CD4-positive, alpha-beta T cell treated with Interferon gamma for 1 hour (primary cell): ENCODE results near the gene KCNAB2.
"Not testable (repeated sequence)": the region's sequence is repeated elsewhere in the genome, so short reads cannot be mapped to it uniquely, and the experiment has no call there.

Experiments used
- DNase-seq: peaks from one replicate; pipeline ENCODE4 v3.0.0-alpha.2; 2020

KCNAB2 gene

DNA sequence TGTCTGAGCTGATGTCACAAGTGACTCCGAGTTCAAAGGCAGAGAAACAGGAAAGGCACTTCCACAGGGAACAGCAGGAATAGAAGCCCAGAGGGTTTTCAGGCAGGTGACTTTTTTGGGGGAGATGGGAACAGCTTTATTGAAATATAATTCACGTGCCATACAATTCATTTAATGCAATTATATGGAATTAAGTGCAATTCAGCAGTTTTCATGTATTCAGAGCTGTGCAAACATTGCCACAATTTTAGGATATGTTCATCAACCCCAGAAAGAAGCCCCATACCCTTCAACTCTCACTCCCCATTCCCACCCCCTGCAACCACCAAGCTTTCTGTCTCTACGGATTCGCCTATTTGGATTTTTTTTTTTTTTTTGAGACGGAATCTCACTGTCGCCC is 17.0 kb downstream of the KCNAB2 start:
- no peak for DNase-seq

GRCh38 chr1:6063532-6064053 is 17.9 kb downstream of the KCNAB2 start:
- not testable (repeated sequence) for DNase-seq

GRCh38 chr1:6065093-6065858 is 19.6 kb downstream of the KCNAB2 start:
- DNase-seq = no peak

DNA sequence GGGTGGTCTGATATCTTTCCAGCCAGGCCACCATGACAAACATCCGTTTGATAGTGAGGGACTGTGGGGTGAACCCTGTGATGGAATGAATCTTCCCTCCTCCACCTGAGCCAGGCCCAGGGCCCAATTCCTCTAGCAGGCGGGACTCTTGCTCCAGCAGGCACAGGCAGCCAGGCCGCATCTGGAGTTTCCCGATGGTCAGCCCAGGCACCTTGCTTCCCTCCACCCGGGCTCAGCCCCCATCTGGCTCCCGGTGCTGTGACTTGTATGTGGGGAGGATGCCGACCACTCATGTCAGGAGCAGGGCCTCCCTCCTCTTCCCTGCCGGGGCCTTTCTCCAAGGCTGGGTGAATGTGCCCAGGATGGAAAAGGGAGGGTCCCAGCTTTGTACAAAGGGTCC is 21.0 kb downstream of the KCNAB2 start:
- no peak for DNase-seq

DNA sequence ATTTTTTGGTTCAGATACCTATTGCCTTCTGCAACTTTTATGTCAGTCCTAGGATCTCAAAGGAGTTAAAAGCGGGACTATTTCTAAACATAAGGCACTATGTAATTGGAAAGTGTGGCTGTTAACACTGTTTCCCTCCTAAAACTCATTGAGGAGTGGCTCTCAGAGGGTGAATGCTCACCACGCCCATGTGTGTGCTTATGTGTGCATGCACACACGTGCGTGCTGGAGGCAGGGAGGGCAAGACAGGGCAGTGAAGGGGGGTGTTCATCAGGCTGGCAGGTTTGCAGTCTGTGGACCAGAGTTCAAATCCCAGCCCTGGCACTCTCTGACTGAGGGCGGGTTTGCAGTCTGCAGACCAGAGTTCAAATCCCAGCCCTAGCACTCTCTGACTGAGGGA is 22.4 kb downstream of the KCNAB2 start:
- DNase-seq = no peak

- DNase-seq = no peak
These were observed 23.2 kb downstream of the KCNAB2 start for GRCh38 chr1:6068932-6069331.

- DNase-seq = no peak
These were observed 23.9 kb downstream of the KCNAB2 start for GRCh38 chr1:6069573-6069972.

- DNase-seq = no peak
These were observed 24.8 kb downstream of the KCNAB2 start for GRCh38 chr1:6070450-6070974.

DNA sequence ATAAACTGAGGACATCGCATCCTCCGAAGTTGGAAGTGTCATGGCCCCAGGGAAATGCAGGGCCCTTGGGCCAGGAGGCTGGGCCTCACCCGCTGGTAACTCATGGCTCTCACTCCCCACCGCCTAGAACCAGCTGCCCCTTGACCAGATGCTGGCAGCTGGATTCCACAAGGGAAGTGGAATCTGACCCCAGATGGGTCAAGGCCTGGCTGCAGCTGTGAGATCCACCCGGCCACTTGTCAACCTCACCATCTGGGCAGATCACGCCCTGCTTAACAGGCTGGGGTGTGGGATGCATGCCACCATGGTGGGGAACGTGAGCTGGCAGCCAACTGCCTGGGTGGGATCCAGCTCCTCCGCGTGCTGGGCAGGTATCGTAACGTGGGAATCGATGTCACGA is 25.5 kb downstream of the KCNAB2 start:
- no peak for DNase-seq

- DNase-seq = no peak
These were observed 27.2 kb downstream of the KCNAB2 start for GRCh38 chr1:6072774-6073479.

DNA sequence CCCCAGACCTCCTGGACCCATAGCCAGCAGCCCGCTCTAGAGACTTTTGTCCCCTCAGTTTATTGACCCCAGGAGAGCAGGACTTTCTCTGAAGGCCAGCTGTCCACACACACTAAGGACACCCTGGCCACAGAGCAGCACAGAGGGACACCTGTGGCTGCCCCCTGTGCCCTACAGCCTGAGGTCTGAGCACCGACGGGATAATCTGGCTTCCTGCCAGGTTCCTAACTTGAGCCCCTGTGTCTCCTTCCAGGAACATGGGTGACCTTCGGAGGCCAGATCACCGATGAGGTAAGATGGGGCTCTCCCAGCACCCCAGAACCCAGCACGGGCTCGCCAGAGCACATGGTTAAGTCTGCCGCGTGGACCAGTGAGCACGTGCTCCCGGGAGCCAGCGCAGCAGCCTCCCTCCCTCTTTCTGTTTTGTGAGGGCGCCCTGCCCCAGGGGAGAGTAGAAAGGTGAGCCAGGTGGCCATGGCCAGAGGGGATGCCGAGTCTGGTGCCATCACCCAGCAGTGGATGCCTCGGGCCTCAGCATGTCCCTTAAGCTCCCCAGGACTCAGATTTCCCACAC is 27.9 kb downstream of the KCNAB2 start:
- DNase-seq = no peak

GRCh38 chr1:6074192-6074901 is 28.7 kb downstream of the KCNAB2 start:
- DNase-seq = no peak

- no peak for DNase-seq
These were observed 30.1 kb downstream of the KCNAB2 start for GRCh38 chr1:6075748-6076147.

DNA sequence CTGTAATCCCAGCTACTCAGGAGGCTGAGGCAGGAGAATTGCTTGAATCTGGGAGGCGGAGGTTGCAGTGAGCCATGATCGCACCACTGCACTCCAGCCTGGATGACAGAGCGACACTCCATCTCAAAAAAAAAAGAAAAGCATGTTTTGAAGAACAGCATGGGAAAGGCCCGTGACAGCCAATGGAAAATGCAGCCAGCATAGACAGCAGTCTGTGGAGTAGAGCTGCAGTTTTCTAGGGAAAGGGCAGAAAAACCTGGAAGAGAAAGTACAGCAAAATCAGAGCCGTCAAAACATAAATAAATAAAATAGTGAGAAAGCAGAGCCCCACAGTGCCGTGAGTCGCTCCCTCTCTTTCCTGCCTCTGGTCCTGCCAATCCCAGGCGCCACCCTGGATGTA is 31.4 kb downstream of the KCNAB2 start:
- DNase-seq = not testable (repeated sequence)

DNA sequence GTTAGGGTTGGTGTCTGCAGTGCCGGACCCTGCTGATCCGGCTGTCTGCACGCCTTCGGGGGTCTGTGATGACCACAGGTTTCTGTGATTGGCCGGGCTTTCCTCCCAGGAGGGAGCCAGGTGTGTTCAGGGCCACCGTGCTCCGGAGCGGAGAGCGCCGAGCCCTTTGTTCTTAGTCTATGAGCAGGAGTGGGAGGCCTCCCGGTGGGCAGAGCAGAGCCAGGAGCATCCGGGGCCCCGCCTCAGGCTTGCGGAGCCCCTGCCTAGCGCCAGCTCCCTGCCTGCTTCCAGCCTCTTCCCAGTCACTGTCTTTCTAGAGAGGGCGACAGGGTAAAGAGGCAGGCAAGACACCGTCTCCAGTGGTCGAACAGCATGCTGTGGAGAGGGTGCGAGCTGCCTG is 31.8 kb downstream of the KCNAB2 start:
- DNase-seq = no peak

DNA sequence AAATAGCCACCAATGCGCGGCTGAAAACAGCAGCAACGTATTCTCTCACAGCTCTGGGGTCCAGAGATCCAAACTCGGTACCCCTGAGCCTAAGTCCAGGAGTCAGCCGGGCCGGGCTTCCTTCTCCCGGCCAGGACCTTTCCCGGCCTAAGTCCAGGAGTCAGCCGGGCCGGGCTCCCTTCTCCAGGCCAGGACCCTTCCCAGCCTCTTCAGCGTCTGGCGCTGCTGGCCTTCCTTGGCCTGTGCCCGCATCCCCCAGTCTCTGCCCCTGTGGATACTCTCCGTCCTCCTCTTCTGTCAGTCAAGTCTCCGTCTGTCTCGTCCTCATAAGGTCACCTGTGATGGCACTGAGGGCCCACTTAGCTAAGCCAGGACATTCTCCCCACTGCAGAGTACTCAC is 32.2 kb downstream of the KCNAB2 start:
- no peak for DNase-seq

GRCh38 chr1:6080469-6080868 is 34.8 kb downstream of the KCNAB2 start:
- DNase-seq = no peak

DNA sequence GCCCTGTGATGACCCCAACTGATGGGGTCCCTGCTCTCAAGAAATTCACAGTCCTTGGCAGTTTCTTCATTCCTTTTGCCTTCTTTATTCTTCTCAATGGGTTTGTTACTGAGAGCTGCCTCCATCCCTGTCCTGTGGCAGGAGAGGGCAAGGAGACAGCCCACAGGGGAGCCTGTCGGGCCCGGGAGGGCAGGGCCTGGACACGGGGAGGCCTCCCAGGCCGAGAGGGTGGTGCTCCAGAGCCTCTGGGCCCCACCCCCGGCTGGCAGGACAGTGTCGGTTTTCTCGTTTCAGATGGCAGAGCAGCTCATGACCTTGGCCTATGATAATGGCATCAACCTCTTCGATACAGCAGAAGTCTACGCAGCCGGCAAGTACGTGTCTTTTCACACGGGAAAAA is 36.2 kb downstream of the KCNAB2 start:
- DNase-seq = no peak

DNA sequence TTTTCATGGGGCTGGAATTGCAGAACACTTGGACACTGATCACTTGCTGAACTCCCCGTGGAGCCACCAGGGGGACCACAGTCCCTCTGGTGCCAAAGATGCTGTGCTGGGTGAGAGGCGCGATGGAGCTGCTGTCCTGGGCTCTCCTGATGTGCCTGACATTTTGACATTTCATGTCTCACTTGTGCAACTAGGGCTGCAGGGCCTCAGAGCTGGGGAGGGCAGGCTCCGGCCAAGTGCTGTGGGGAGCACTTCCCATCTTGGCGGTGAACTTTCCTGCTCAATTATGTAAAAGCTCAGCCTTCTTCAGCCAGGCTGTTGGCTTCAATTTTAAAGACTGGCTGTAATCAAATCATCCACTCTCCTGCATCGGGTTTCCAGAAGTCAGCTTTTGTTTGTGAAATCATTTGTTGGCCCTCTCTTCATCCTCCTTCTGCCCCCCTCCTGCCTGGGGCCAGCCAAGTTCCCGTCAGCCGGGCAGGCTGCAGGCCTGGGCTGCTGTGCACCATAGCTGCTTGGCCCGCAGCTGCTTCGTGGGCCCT is 36.8 kb downstream of the KCNAB2 start:
- DNase-seq = no peak

DNA sequence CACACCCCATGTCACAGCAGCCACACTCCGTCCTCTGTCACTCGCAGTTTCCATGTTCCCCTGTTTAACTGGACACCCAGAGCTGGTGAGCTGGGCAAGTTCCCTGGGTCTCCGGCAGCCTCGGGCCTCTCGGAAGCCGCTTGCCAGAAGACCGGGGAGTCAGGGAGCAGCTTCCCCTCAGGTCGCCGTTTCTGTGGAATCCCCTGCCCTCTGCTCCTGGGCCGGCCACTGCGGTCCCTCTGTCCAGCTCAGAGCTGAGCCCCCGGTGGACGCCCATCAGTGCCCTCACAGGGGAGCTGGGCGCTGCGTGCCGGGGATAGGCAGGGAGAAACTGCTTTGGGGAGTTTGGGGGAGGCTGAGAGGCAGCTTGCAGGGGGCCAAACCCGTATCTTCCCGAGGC is 37.7 kb downstream of the KCNAB2 start:
- DNase-seq = no peak

GRCh38 chr1:6083801-6084446 is 38.2 kb downstream of the KCNAB2 start:
- no peak for DNase-seq

DNA sequence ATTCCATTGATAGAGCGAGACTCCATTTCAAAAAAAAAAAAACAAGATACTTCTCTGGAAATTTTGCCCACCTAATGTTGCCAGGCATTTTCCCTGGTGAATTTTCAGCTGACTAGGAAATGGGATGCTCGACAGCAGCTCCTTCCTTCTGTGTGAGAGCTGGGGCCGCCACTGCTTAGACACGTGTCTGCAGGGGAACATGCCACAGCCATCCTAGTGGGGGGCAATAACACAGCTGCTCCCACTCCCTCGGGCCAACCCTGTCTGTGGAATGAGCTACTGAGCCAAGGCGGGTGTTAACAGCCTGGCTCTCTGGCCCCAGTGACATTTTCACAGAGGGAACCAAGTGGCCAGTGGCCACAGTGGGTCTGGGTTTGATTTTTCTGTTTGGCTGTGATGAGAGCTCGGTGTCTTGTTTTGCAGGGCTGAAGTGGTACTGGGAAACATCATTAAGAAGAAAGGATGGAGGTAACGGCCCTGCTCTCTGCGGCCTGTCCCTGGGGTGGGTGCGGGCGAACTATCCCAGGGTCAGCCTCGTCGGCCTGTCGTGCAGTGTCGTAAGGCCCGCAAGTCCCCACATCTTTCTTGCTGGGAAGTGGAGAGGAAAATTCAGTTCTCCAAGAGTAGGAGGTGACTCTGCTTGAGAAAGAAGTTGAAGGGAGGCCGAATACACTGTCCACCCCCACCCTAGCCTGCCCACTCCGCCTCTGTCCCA is 39.2 kb downstream of the KCNAB2 start:
- DNase-seq = no peak
